Keratinocyte (primary cell): ENCODE measurements around the gene ERC2. TPM values are rescaled to one million over a fixed set of nuclear protein-coding genes. Genes with fewer than 3 reads are reported as not detected.

ENCODE experiments used
- DNase-seq: peaks from one replicate; pipeline ENCODE4 v3.0.0-alpha.2; 2011; ENCODE audit warnings: low read depth, missing footprints, low spot score
- FAIRE-seq: peaks from 2 replicates; lab custom pipeline; 2011; peaks lifted over from hg19 to GRCh38; lab: Jason Lieb, UNC
- H2AFZ ChIP-seq: 2 replicates; pipeline ENCODE4 v1.6.0; 2012; ENCODE audit warnings: low read length, control low read depth, inconsistent platforms; ENCODE audit not compliant: control insufficient read depth
- H3K27ac ChIP-seq: 2 replicates; pipeline ENCODE4 v1.5.1; 2011; ENCODE audit warnings: low read length; ENCODE audit not compliant: control insufficient read depth, insufficient read depth
- H3K27me3 ChIP-seq: 3 replicates; pipeline ENCODE4 v1.6.0; 2011; ENCODE audit warnings: low read length; ENCODE audit not compliant: control insufficient read depth, insufficient read depth; ENCODE audit errors: extremely low read depth
- H3K36me3 ChIP-seq, 2 experiments: 2 replicates in 1 of 2; 3 replicates in 1 of 2; pipeline ENCODE4 v1.5.1; 2011; ENCODE audit warnings: low read length in 2 of 2, mild to moderate bottlenecking in 1 of 2; ENCODE audit not compliant: control insufficient read depth in 2 of 2, insufficient read depth in 2 of 2; ENCODE audit errors: extremely low read depth in 1 of 2
- H3K4me1 ChIP-seq: 3 replicates; pipeline ENCODE4 v1.5.1; 2011; ENCODE audit warnings: low read length; ENCODE audit not compliant: control insufficient read depth, insufficient read depth; ENCODE audit errors: extremely low read depth
- H3K4me2 ChIP-seq: 3 replicates; pipeline ENCODE4 v1.6.0; 2011; ENCODE audit warnings: low read depth, low read length; ENCODE audit not compliant: control insufficient read depth, insufficient read depth; ENCODE audit errors: extremely low read depth
- H3K4me3 ChIP-seq, 3 experiments: fragments of 200-600 bp in 1 of 3; sonication (generic) in 1 of 3; 2 replicates in 2 of 3; 3 replicates in 1 of 3; pipeline ENCODE4 v1.5.1; 2011 to 2016; ENCODE audit warnings: low read length in 3 of 3, mild to moderate bottlenecking in 3 of 3, control low read depth in 2 of 3, inconsistent platforms in 1 of 3, low read depth in 1 of 3, mixed read lengths in 1 of 3, mixed run types in 1 of 3, moderate library complexity in 1 of 3; ENCODE audit not compliant: control insufficient read depth in 2 of 3, insufficient read depth in 2 of 3; ENCODE audit errors: extremely low read depth in 1 of 3
- H3K79me2 ChIP-seq: 2 replicates; pipeline ENCODE4 v1.6.0; 2012; ENCODE audit warnings: low read length; ENCODE audit not compliant: control insufficient read depth, insufficient read depth
- H3K9ac ChIP-seq: 3 replicates; pipeline ENCODE4 v1.6.0; 2011; ENCODE audit warnings: low read length; ENCODE audit not compliant: control insufficient read depth, insufficient read depth; ENCODE audit errors: extremely low read depth
- H3K9me1 ChIP-seq: 3 replicates; pipeline ENCODE4 v1.6.0; 2011; ENCODE audit warnings: low read length; ENCODE audit not compliant: control insufficient read depth, insufficient read depth; ENCODE audit errors: extremely low read depth
- H3K9me3 ChIP-seq: 2 replicates; pipeline ENCODE4 v1.5.1; 2012; ENCODE audit warnings: low read depth, low read length; ENCODE audit not compliant: control insufficient read depth
- H4K20me1 ChIP-seq: 3 replicates; pipeline ENCODE4 v1.6.0; 2011; ENCODE audit warnings: low read length; ENCODE audit not compliant: control insufficient read depth, insufficient read depth; ENCODE audit errors: extremely low read depth
- CTCF ChIP-seq, 3 experiments: IDR thresholded peaks in 1 of 3; conservative IDR thresholded peaks in 1 of 3; optimal IDR thresholded peaks in 1 of 3; 2 replicates in 2 of 3; 3 replicates in 1 of 3; pipeline versions ENCODE3 to v1.5.1; 2011; ENCODE audit warnings: low read length in 3 of 3, mild to moderate bottlenecking in 3 of 3, moderate library complexity in 2 of 3, control low read depth in 1 of 3, inconsistent platforms in 1 of 3; ENCODE audit not compliant: insufficient read depth in 2 of 3; ENCODE audit errors: extremely low read depth in 1 of 3
- EZH2 ChIP-seq: IDR thresholded peaks from one replicate; pipeline ENCODE4 v1.6.1; 2012; ENCODE audit warnings: inconsistent platforms, mild to moderate bottlenecking, low read length, moderate library complexity
- dilution Hi-C: fragments of 300-500 bp; cut with MboI; formaldehyde crosslinking; loops from one replicate; pipeline ENCODE4 v1.7.0; 2020; ENCODE audit warnings: low sequenced_read_pairs; ENCODE audit not compliant: extremely low pct_ligation_motif_present
- polyA plus RNA-seq, 5 experiments: library from polyadenylated mRNA; depleted of rRNA in 3 of 5; stranded (reverse) in 3 of 5; stranded (forward) in 1 of 5; unstranded in 1 of 5; fragments of >200 nt; gene quantifications; 1 replicate in 1 of 5; 2 replicates in 3 of 5; 3 replicates in 1 of 5; pipeline versions ENCODE4 v1.2.1 to v1.2.3, GENCODE V29; 2011 to 2012; ENCODE audit warnings: missing spikeins in 2 of 5, low read depth in 1 of 5, low replicate concordance in 1 of 5

The ERC2 gene
- polyA plus RNA-seq, 1 donor (not counting 4 experiments of a cell fraction or from before 2014, with no cell fraction given): 0.08 TPM

- DNase-seq: no peak
These were observed 588.4 kb downstream of the ERC2 start for GRCh38 chr3:55879901-55880331.

GRCh38 chr3:55877703-55878102, 590.6 kb downstream of the ERC2 start:
- H3K4me3 ChIP-seq: no peak overlapping the region
- H3K27me3 ChIP-seq: no peaks in the 10 kb centered on the region
- H2AFZ ChIP-seq: no peak overlapping the region
- no peak for FAIRE-seq
- H3K4me1 ChIP-seq: peaks cover 6% of the 10 kb centered on the region
- H3K79me2 ChIP-seq: no peaks in the 10 kb centered on the region
- H4K20me1 ChIP-seq: no peaks in the 10 kb centered on the region
- DNase-seq: no peak
- H3K36me3 ChIP-seq: no peaks in the 10 kb centered on the region
- H3K9me3 ChIP-seq: no peaks in the 10 kb centered on the region
- TF ChIP-seq EZH2: no peak
- TF ChIP-seq CTCF (optimal IDR thresholded peaks at IDR 0.05 in 1 of 3, IDR thresholded peaks at IDR 0.05 in 1 of 3, conservative IDR thresholded peaks at IDR 0.05 in 1 of 3; ENCODE audit: extremely low read depth in 1 of 3, insufficient read depth in 2 of 3, low read length in 3 of 3): no peak
- dilution Hi-C loops: loop anchor here (25.0 kb wide), 1 partner anchor 390 kb away; the partner anchor contains the start of gene WNT5A
- no peak overlapping the region for H3K27ac ChIP-seq
- no peak overlapping the region for H3K4me2 ChIP-seq
- H3K9ac ChIP-seq: no peak overlapping the region
- no peaks in the 10 kb centered on the region for H3K9me1 ChIP-seq

More at GRCh38 chr3:55879901-55880331, 588.4 kb downstream of the ERC2 start:
- Histone ChIP-seq H4K20me1 (no peaks in the 10 kb centered on the region), H3K4me2 (no peak overlapping the region), H3K79me2 (no peaks in the 10 kb centered on the region), H2AFZ (no peak overlapping the region), H3K9ac (no peak overlapping the region), H3K9me1 (no peaks in the 10 kb centered on the region), H3K4me1 (peaks cover 17% of the 10 kb centered on the region), H3K27me3 (no peaks in the 10 kb centered on the region), H3K4me3 (no peak overlapping the region), H3K9me3 (no peaks in the 10 kb centered on the region), H3K27ac (no peak overlapping the region), H3K36me3 (no peaks in the 10 kb centered on the region)
- FAIRE-seq: no peak
- TF ChIP-seq CTCF (optimal IDR thresholded peaks at IDR 0.05 in 1 of 3, IDR thresholded peaks at IDR 0.05 in 1 of 3, conservative IDR thresholded peaks at IDR 0.05 in 1 of 3; ENCODE audit: extremely low read depth in 1 of 3, insufficient read depth in 2 of 3, low read length in 3 of 3) (no peak), EZH2 (no peak)
- dilution Hi-C loops: loop anchor here (25.0 kb wide), 1 partner anchor 393 kb away; the partner anchor contains the start of gene WNT5A
